NCI-H446 (cell line): ENCODE measurements around the gene P2RY4.
A peak's percentile ranks its signal among the peaks of the same experiment; 100 is the strongest.
"Not testable (repeated sequence)": the region's sequence is repeated elsewhere in the genome, so short reads cannot be mapped to it uniquely, and the experiment has no call there.

ENCODE experiments used
- DNase-seq, 2 experiments: peaks; one replicate each; lab custom pipeline; 2025; lab: John Stamatoyannopoulos, UW

P2RY4 gene

GRCh38 chrX:70243601-70244000 is 16.4 kb downstream of the P2RY4 start:
- DNase-seq, result not testable (repeated sequence)

GRCh38 chrX:70241501-70241900 is 18.5 kb downstream of the P2RY4 start:
- DNase-seq, result no peak

GRCh38 chrX:70240751-70241150 is 19.3 kb downstream of the P2RY4 start:
- no peak for DNase-seq

GRCh38 chrX:70234355-70234754 is 25.6 kb downstream of the P2RY4 start, which contains the start of gene AWAT1:
AWAT1 (plus strand) TSS chrX:70234655; CDS start chrX:70234696, 41 bp downstream.
- no peak for DNase-seq

- DNase-seq, result no peak
Measured at GRCh38 chrX:70231666-70232065, 28.3 kb downstream of the P2RY4 start.

GRCh38 chrX:70226687-70227086 is 33.3 kb downstream of the P2RY4 start:
- no peak for DNase-seq

GRCh38 chrX:70226048-70226447 is 34.0 kb downstream of the P2RY4 start:
- DNase-seq, result no peak

GRCh38 chrX:70219938-70220764 is 39.9 kb downstream of the P2RY4 start:
- DNase-seq, result peak in 1 of 2 experiments; percentile 22

- not testable (repeated sequence) for DNase-seq
Measured at GRCh38 chrX:70209570-70209969, 50.4 kb downstream of the P2RY4 start.

- no peak for DNase-seq
Measured at GRCh38 chrX:70208479-70208878, 51.5 kb downstream of the P2RY4 start.
